GM18520 (cell line): Measurements from ENCODE around the gene CEP41.

Source experiments
- ATAC-seq: cut with Tn5 transposase; IDR thresholded peaks from one replicate; pipeline ENCODE4 v1.9.1; 2021; ENCODE audit not compliant: unreplicated experiment

CEP41 gene

GRCh38 chr7:130356121-130356875 is 84.5 kb downstream of the CEP41 start:
- no peak for ATAC-seq

DNA sequence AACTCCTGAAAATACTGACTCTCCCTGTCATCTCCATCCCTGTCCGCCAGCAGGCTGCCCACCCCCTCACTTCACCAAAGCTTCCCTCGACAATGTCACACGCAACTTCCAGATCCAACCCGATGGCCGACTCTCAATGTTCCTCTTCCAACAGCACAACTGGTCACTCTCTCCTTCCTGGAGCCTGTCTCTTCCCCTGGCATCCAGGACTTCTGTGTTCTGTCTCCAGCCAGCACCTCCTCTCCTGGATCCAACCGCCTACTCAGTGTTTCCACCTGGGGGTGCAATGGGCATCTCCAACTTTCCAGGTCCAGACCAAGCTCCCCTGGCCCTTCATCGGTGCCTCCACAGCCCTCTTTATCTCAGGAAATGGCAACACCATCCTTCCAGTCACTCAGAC is 87.6 kb downstream of the CEP41 start:
- no peak for ATAC-seq

GRCh38 chr7:130352194-130353074 is 88.4 kb downstream of the CEP41 start:
- no peak for ATAC-seq

DNA sequence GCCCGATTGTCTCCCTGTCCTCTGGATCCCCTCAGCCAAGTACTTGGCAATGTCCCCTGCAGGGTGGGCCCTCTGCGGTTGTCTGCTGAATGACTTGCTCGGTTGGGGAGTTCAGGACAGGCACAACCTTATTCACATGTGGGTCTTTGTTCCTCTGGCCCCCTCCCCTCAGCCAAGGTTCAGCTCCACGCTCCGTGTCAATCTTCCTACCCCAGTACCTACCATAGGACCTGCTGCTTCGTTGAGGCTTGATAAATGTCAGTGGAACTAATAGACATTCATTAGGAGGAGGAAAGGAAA is 89.1 kb downstream of the CEP41 start:
- ATAC-seq, result no peak

- no peak for ATAC-seq
These were observed 89.6 kb downstream of the CEP41 start for GRCh38 chr7:130350945-130351790.

DNA sequence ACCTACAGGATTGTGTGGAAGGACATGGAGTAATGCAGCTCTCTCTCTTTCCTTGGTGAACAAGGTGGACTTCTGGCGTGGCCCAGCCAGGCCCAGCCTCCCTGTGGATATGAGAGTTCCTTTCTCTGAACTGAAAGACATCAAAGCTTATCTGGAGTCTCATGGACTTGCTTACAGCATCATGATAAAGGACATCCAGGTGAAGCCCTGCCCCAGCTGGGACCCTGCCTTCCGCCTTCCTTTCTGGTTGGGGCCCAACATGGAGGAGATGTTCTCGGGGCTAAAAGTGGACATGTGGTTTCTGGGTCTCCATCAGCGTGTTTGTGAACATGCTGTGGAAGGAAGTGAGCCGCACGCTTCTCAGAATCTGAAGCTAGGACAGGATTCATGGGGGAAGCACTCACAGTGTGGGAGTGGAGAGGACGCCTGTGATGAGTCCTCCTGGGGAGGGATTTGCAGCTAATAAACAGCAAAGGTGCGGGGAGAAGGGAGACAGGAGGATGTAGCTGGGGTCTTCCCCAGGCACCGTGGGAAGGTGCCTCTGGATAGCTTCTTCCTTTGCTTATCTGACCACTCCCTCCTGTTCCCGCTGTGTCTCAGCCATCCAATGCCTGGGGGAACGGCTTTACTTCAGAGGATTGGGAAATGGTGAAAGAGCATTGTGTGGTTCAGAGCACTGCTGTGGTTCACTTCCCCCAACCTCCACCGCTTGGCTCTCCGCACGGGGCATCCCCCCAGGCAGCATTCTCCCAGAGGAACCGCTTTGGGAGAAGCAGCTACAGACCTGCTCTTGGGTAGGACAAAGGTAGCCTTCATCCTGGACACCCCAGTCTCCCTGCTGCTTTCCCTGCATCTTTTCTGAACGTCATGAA is 90.7 kb downstream of the CEP41 start:
- no peak for ATAC-seq

- no peak for ATAC-seq
These were observed 93.9 kb downstream of the CEP41 start for GRCh38 chr7:130346941-130347340.

GRCh38 chr7:130346177-130346905 is 94.5 kb downstream of the CEP41 start:
- ATAC-seq, result no peak

DNA sequence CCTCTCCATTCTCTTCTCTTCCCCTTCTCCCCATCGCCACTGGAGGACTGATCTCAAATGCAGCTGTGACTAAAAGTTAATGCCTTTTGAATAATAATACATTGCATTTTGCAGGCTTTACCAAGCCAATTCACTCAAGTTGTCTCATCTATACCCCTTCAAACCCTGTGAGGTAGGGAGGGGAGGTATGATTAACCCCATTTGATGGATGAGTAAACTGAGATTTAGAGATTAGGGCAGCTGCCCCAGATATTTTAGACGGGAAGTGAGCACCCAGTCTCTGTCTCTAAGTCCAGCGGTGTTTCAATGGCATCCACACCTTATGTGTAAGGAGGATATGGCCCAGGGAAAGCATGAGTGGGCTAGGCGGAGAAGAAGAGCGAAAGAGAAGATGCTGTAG is 95.1 kb downstream of the CEP41 start:
- ATAC-seq, result no peak

DNA sequence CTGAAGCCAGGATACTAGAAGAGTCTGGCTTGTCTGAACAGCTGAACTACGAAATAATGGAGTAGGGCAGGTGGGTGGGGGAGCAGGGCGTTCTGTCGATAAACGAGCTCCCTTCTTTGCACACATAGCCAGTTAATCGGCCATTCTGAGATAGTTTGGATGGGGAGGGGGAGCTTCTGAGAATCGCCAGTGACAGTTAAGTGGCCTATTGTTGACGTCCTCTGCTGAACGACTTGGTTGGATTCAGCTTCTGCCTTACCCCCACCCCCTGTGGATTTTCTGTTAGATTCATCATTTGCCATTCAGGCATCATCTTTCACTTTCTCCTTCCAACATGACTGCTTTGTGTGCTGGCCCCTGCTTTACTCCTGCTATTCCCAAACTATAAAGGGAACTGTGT is 95.7 kb downstream of the CEP41 start:
- no peak for ATAC-seq

GRCh38 chr7:130344271-130344866 is 96.4 kb downstream of the CEP41 start, which contains the start of gene CPA5:
Gene CPA5, plus strand, starts transcription at chr7:130344816. Its CDS starts 1,670 bp downstream, at chr7:130346486.
- no peak for ATAC-seq
